Activated CD8-positive, alpha-beta T cell treated with anti-CD3 and anti-CD28 coated beads, Interleukin-2, amount 10 ng/mL, durations not matched to agents 7 days and 5 days (primary cell): ENCODE measurements around the gene TAF11L10. TPM values are rescaled to one million over a fixed set of nuclear protein-coding genes. Genes with fewer than 3 reads are reported as not detected.
"Not testable (repeated sequence)": the region's sequence is repeated elsewhere in the genome, so short reads cannot be mapped to it uniquely, and the experiment has no call there.

ENCODE experiments used
- ATAC-seq: fragments of 150-1000 bp; cut with Tn5 transposase; one replicate; pipeline ENCODE4 v1.10.0; 2021; ENCODE audit warnings: moderate library complexity
- CTCF ChIA-PET: fragments of 350-600 bp; sonication (Branson Sonifier 250); formaldehyde crosslinking; loops from one replicate; lab custom pipeline; 2021; ENCODE audit warnings: antibody characterized with exemption; lab: Charles Lee
- POLR2A ChIA-PET: fragments of 350-600 bp; sonication (Branson Sonifier 250); formaldehyde crosslinking; loops from one replicate; lab custom pipeline; 2021; ENCODE audit warnings: antibody characterized with exemption; lab: Charles Lee
- DNase-seq: peaks from one replicate; pipeline ENCODE4 v3.0.0-alpha.2; 2020
- H3K27ac Mint-ChIP-seq: one replicate; pipeline ENCODE4 v1.8.0; 2021; ENCODE audit warnings: mild to moderate bottlenecking, mixed read lengths
- H3K27me3 Mint-ChIP-seq: one replicate; pipeline ENCODE4 v1.8.0; 2021; ENCODE audit warnings: low read depth, mixed read lengths
- H3K36me3 Mint-ChIP-seq: one replicate; pipeline ENCODE4 v1.8.0; 2021; ENCODE audit warnings: low read depth, mixed read lengths
- H3K4me1 Mint-ChIP-seq: one replicate; pipeline ENCODE4 v1.8.0; 2021; ENCODE audit warnings: low read depth, mixed read lengths
- H3K4me3 Mint-ChIP-seq: one replicate; pipeline ENCODE4 v1.8.0; 2021; ENCODE audit warnings: mild to moderate bottlenecking, mixed read lengths
- H3K9me3 Mint-ChIP-seq: one replicate; pipeline ENCODE4 v1.8.0; 2022; ENCODE audit warnings: mixed read lengths; ENCODE audit not compliant: insufficient read depth
- total RNA-seq, 2 experiments: library from RNA; stranded (reverse); gene quantifications; one replicate each; pipeline ENCODE4 v1.2.3, GENCODE V29; 2021

The TAF11L10 gene
- total RNA-seq, 2 experiments from 2014 or later: not detected

DNA sequence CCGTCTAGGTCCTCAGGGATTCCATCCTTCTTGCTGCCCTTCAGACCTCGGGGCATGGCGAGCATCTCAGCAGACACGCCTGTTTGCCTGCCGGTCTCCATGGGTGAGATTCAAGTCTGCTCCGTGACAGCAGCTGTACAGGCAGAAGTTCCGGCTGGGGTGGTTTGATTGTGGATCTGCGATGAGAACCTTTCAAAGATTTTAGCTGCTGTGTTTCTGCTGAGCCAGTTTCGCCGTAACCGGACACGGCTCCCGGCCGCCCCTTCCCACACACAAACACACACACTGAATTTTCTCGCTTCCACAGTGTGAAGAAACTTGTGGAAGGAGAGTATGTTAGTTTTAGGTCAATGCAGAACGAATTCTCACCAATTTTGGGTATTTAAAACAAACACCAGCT, 6.8 kb downstream of the TAF11L10 start, which contains the start of gene TAF11L8:
Gene TAF11L8 (minus strand): TSS at position 101 of the 400 bp plus-strand sequence.
- CTCF ChIA-PET, H3K36me3 Mint-ChIP-seq, POLR2A ChIA-PET, DNase-seq, H3K4me1 Mint-ChIP-seq, H3K4me3 Mint-ChIP-seq, ATAC-seq, H3K27me3 Mint-ChIP-seq, H3K27ac Mint-ChIP-seq, H3K9me3 Mint-ChIP-seq: not testable (repeated sequence)

GRCh38 chr5:17585658-17586057, 12.0 kb downstream of the TAF11L10 start, which contains the start of gene TAF11L7:
TSS of gene TAF11L7 (minus strand) at chr5:17585758.
- H3K9me3 Mint-ChIP-seq, H3K27me3 Mint-ChIP-seq, CTCF ChIA-PET, H3K4me3 Mint-ChIP-seq, H3K27ac Mint-ChIP-seq, ATAC-seq, H3K4me1 Mint-ChIP-seq, DNase-seq, H3K36me3 Mint-ChIP-seq, POLR2A ChIA-PET: not testable (repeated sequence)

Other genes with a start within 250 kb of the TAF11L10 start
- not detected for gene TAF11L2, start 99.6 kb downstream of the TAF11L10 start, total RNA-seq
- not detected for gene TAF11L3, start 79.5 kb downstream of the TAF11L10 start, total RNA-seq
- gene TAF11L4, start 76.0 kb downstream of the TAF11L10 start, total RNA-seq: not detected
- not detected for gene TAF11L5, start 72.6 kb downstream of the TAF11L10 start, total RNA-seq
- not detected for gene TAF11L6, start 69.2 kb downstream of the TAF11L10 start, total RNA-seq
- not detected for gene TAF11L7, start 12.1 kb downstream of the TAF11L10 start, total RNA-seq
- gene TAF11L8, start 6.9 kb downstream of the TAF11L10 start, total RNA-seq: not detected
- not detected for gene TAF11L9, start 3.4 kb downstream of the TAF11L10 start, total RNA-seq
- gene TAF11L11, start 6.4 kb upstream of the TAF11L10 start, total RNA-seq: not detected
- gene TAF11L12, start 12.6 kb upstream of the TAF11L10 start, total RNA-seq: not detected
- gene TAF11L13, start 34.3 kb upstream of the TAF11L10 start, total RNA-seq: not detected
- not detected for gene TAF11L14, start 36.6 kb upstream of the TAF11L10 start, total RNA-seq